Measurements from ENCODE around the gene MAST2.

Gene MAST2

DNA sequence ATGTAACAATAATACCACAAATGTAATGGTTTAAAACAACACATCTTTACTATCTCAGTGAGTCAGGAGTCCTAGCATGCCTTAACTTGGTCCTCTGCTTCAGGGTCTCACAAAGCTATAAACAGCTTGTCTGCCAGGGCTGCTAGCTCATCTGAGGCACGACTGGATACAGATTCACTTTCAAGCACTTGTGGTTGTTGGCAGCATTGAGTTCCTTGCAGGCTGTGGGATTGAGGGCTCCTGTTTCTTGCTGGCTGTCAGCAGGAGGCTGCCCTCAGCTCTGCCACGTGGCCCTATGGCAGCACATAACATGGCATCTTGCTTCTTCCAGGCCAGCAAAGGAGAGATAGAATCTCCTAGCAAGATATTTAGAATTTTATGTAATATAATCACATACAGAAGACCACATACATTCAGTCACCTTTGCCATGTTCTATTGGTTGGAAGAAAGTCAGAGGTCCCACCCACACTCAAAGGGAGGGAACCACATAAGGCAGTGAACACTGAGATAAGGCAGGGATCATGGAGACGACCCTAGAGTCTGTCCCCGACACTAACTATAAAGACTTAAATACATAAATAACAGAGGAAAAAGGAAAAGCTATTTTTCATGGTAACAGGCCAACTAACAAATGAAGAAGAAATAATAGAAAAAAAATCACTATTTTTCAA is 34.0 kb upstream of the MAST2 start:
- no peak overlapping the region for H3K27ac ChIP-seq
- TF ChIP-seq, protein P1, sequence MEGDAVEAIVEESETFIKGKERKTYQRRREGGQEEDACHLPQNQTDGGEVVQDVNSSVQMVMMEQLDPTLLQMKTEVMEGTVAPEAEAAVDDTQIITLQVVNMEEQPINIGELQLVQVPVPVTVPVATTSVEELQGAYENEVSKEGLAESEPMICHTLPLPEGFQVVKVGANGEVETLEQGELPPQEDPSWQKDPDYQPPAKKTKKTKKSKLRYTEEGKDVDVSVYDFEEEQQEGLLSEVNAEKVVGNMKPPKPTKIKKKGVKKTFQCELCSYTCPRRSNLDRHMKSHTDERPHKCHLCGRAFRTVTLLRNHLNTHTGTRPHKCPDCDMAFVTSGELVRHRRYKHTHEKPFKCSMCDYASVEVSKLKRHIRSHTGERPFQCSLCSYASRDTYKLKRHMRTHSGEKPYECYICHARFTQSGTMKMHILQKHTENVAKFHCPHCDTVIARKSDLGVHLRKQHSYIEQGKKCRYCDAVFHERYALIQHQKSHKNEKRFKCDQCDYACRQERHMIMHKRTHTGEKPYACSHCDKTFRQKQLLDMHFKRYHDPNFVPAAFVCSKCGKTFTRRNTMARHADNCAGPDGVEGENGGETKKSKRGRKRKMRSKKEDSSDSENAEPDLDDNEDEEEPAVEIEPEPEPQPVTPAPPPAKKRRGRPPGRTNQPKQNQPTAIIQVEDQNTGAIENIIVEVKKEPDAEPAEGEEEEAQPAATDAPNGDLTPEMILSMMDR (IDR thresholded peaks at IDR 0.05): no peak
- intact Hi-C loops (cut with DNase I; ENCODE audit: low total_unique reads): no loop called here
- H3K27me3 ChIP-seq: no peaks in the 10 kb centered on the region
- no peak overlapping the region for H3K4me3 ChIP-seq
- no peaks in the 10 kb centered on the region for H3K36me3 ChIP-seq
- DNase-seq: no peak
- no peaks in the 10 kb centered on the region for H3K9me3 ChIP-seq
- H3K4me1 ChIP-seq: no peaks in the 10 kb centered on the region

GRCh38 chr1:45772971-45773370 is 30.4 kb upstream of the MAST2 start:
- Histone ChIP-seq H3K36me3 (no peaks in the 10 kb centered on the region), H3K27ac (no peak overlapping the region), H3K9me3 (no peaks in the 10 kb centered on the region), H3K4me3 (no peak overlapping the region), H3K27me3 (no peaks in the 10 kb centered on the region), H3K4me1 (no peaks in the 10 kb centered on the region)
- intact Hi-C loops (cut with DNase I; ENCODE audit: low total_unique reads): no loop called here
- TF ChIP-seq, protein P1 (IDR thresholded peaks at IDR 0.05): no peak
- DNase-seq: no peak

DNA sequence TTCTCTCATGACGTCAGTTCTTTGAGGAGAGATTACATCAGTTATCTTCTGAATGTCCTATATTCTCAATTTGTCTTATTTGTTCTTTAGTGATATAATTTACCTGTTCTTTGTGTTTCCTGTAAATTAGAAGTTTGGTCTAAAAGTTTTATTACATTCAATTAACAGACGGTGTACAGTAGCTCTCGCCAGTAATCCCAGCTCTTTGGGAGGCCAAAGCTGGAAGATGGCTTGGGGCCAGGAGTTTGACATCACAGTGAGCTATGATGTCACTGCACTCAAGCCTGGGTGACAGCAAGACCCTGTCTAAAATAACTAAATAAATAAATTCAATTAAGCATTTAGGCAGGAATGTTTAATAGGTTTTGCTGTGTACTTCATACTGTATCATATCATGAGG is 27.6 kb upstream of the MAST2 start:
- DNase-seq: no peak
- H3K27me3 ChIP-seq: no peaks in the 10 kb centered on the region

DNA sequence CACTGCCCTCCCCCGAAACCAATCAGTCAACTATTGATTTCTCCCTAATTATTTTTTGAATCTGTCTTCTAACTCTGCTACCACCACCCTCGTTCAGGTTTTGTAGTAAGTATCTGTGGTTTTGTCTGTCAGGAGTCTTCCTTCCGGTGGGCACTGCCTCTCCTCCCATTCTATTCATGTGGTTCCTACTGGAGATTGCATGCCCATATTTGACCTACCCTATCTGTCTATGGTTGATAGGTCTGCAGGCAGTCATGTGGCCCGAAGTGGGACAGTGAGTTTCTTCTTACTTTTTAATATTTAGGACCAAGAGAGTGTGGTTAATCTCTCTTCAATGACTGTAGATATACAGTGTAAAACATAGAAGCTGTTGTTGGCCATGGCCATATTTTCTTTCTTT is 17.8 kb upstream of the MAST2 start:
- no peaks in the 10 kb centered on the region for H3K9me3 ChIP-seq
- no peaks in the 10 kb centered on the region for H3K36me3 ChIP-seq
- intact Hi-C loops (cut with DNase I; ENCODE audit: low total_unique reads): loop anchor here (5.0 kb wide), 1 partner anchor 202 kb away; no protein-coding TSS in a partner anchor
- TF ChIP-seq, protein P1 (IDR thresholded peaks at IDR 0.05): no peak
- no peak for DNase-seq
- H3K4me3 ChIP-seq: no peak overlapping the region
- H3K4me1 ChIP-seq: no peaks in the 10 kb centered on the region
- no peaks in the 10 kb centered on the region for H3K27me3 ChIP-seq
- no peak overlapping the region for H3K27ac ChIP-seq

More for the DNA sequence above, 27.6 kb upstream of the MAST2 start:
- Histone ChIP-seq H3K9me3 (no peaks in the 10 kb centered on the region), H3K4me3 (no peak overlapping the region), H3K36me3 (no peaks in the 10 kb centered on the region), H3K4me1 (no peaks in the 10 kb centered on the region), H3K27ac (no peak overlapping the region)
- intact Hi-C loops (cut with DNase I; ENCODE audit: low total_unique reads): no loop called here
- TF ChIP-seq, protein P1 (IDR thresholded peaks at IDR 0.05): no peak

DNA sequence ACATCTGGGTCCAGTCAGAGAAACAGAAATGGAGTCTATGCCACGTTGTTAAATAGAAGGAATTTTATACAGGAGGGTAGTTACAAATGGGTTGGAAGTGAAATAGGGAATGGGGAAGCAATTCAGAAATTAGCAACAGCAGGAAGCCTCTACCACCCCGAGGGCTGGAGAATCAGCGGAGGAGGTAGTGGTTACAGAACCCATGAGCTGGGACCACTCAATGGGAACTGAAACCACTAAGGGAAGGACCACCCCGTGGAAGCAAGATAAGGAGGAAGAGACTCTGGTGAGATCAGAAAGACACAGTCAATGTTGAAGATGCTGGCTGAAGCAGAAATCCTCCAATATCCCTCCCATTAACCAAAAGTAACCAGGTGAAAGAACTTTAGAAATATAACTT is 15.5 kb upstream of the MAST2 start:
- DNase-seq: no peak
- H3K4me1 ChIP-seq: no peaks in the 10 kb centered on the region
- no peak overlapping the region for H3K4me3 ChIP-seq
- H3K27me3 ChIP-seq: no peaks in the 10 kb centered on the region
- TF ChIP-seq, protein P1 (IDR thresholded peaks at IDR 0.05): no peak
- no peak overlapping the region for H3K27ac ChIP-seq
- H3K36me3 ChIP-seq: no peaks in the 10 kb centered on the region
- intact Hi-C loops (cut with DNase I; ENCODE audit: low total_unique reads): loop anchor here (5.0 kb wide), 1 partner anchor 199 kb away; no protein-coding TSS in a partner anchor
- H3K9me3 ChIP-seq: no peaks in the 10 kb centered on the region

Measured in tibial artery (tissue), 4 donors.